Esophagus muscularis mucosa (tissue), 4 donors: Measurements from ENCODE around the gene SAMD4B.

Experiments
- CTCF ChIP-seq, 3 experiments: fragments of 200-600 bp in 2 of 3; fragments of 450-650 bp in 1 of 3; sonication (generic) in 2 of 3; IDR thresholded peaks; one replicate each; pipeline ENCODE4 v1.5.1; 2017 to 2019; ENCODE audit warnings: antibody characterized with exemption in 3 of 3, mild to moderate bottlenecking in 2 of 3, moderate library complexity in 1 of 3
- EP300 ChIP-seq: sonication (generic); formaldehyde crosslinking; IDR thresholded peaks from one replicate; pipeline ENCODE4 v1.6.1; 2017; ENCODE audit warnings: antibody characterized with exemption
- POLR2A ChIP-seq: fragments of 450-650 bp; IDR thresholded peaks from one replicate; pipeline ENCODE4 v1.6.1; 2017; ENCODE audit warnings: antibody characterized with exemption, moderate library complexity, mild to moderate bottlenecking, low read depth
- POLR2AphosphoS5 ChIP-seq, 2 donors: sonication (generic); formaldehyde crosslinking; IDR thresholded peaks; one replicate each; pipeline ENCODE4 v1.6.1; 2017; ENCODE audit warnings: antibody characterized with exemption in 2 of 2

GRCh38 chr19:39413272-39413910 lies 71.2 kb downstream of the SAMD4B start:
- no peak for TF ChIP-seq CTCF (IDR thresholded peaks at IDR 0.05)
- TF ChIP-seq POLR2A, result no peak
- TF ChIP-seq EP300, result no peak
- TF ChIP-seq POLR2AphosphoS5 (IDR thresholded peaks at IDR 0.05), result peak in 1 of 2 donors; percentile 13
